Gastroesophageal sphincter (tissue), 3 donors: ENCODE results near the gene SDHAF3.

Experiments used
- CTCF ChIP-seq, 4 experiments: fragments of 200-600 bp in 2 of 4; fragments of 450-650 bp in 2 of 4; sonication (generic) in 1 of 4; IDR thresholded peaks; one replicate each; pipeline ENCODE4 v1.5.1; 2017 to 2019; ENCODE audit warnings: antibody characterized with exemption in 4 of 4, mild to moderate bottlenecking in 2 of 4, moderate library complexity in 2 of 4
- POLR2AphosphoS5 ChIP-seq: sonication (generic); formaldehyde crosslinking; IDR thresholded peaks from one replicate; pipeline ENCODE4 v1.6.1; 2017; ENCODE audit warnings: antibody characterized with exemption

GRCh38 chr7:97203957-97204356 lies 86.5 kb downstream of the SDHAF3 start:
- TF ChIP-seq POLR2AphosphoS5 (no peak), CTCF (IDR thresholded peaks at IDR 0.05) (no peak)
